ENCODE measurements around the gene RHEBL1. TPM values are rescaled to one million over a fixed set of nuclear protein-coding genes. Genes with fewer than 3 reads are reported as not detected.
"Not testable (repeated sequence)": the region's sequence is repeated elsewhere in the genome, so short reads cannot be mapped to it uniquely, and the experiment has no call there.

RHEBL1 gene
- total and polyA plus RNA-seq, 11 donors, result 0.19 to 2.0 (median 0.43) TPM; not detected in 5

DNA sequence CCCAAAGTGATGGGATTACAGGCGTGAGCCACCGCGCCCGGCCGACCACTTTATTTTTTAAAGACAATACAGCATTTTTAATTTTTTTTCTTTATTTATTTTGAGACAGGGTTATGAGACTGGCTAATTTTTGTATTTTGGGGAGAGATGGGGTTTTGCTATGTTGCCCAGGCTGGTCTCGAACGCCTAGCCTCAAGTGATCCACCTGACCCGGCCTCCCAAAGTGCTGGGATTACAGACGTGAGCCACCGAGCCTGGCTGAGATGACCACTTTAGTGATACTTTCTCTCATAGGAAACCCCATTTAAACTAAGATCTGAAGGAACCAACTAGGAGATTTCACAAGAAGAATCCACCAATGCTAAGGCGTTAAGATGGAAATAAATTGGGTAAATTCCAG is 1.2 kb upstream of the RHEBL1 start:
- 94 to 95% (median 95%) methylated on average over 11 of the region's 11 CpGs for WGBS, 4 donors
- Histone ChIP-seq H3K27ac (no peak overlapping the region), H3K4me3 (no peak overlapping the region), H3K9me3 (no peaks in the 10 kb centered on the region), H3K27me3 (no peaks in the 10 kb centered on the region), H3K36me3 (no peaks in the 10 kb centered on the region), H3K4me1 (peaks cover 0 to 19% (median 14%) of the 10 kb centered on the region in 12 donors)
- TF ChIP-seq, protein P1, sequence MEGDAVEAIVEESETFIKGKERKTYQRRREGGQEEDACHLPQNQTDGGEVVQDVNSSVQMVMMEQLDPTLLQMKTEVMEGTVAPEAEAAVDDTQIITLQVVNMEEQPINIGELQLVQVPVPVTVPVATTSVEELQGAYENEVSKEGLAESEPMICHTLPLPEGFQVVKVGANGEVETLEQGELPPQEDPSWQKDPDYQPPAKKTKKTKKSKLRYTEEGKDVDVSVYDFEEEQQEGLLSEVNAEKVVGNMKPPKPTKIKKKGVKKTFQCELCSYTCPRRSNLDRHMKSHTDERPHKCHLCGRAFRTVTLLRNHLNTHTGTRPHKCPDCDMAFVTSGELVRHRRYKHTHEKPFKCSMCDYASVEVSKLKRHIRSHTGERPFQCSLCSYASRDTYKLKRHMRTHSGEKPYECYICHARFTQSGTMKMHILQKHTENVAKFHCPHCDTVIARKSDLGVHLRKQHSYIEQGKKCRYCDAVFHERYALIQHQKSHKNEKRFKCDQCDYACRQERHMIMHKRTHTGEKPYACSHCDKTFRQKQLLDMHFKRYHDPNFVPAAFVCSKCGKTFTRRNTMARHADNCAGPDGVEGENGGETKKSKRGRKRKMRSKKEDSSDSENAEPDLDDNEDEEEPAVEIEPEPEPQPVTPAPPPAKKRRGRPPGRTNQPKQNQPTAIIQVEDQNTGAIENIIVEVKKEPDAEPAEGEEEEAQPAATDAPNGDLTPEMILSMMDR (IDR thresholded peaks at IDR 0.05), result no peak
- TF ChIP-seq POLR2A (IDR thresholded peaks at IDR 0.05), result no peak
- no peak for DNase-seq
- intact Hi-C loops (cut with DNase I), result no loop called here
- ATAC-seq, result no peak

- DNase-seq (peak in 1 of 5 donors; percentile 26), ATAC-seq (no peak)
- H3K36me3 ChIP-seq, result no peaks in the 10 kb centered on the region
- H3K4me1 ChIP-seq, result peaks cover 0 to 22% (median 15%) of the 10 kb centered on the region in 12 donors
- H3K27me3 ChIP-seq, result no peaks in the 10 kb centered on the region
- intact Hi-C loops (cut with DNase I), result loop anchor here in 7 of 10 donors (5.0 to 10.0 kb wide), 3 partner anchors 33 to 163 kb away; no protein-coding TSS in a partner anchor
- H3K9me3 ChIP-seq, result no peaks in the 10 kb centered on the region
- H3K27ac ChIP-seq, result peak overlapping the region in 7 of 12 donors; percentile 14 to 73 (median 68)
- 18 to 25% (median 22%) methylated on average over 20 to 21 of the region's 21 CpGs for WGBS, 4 donors
- no peak for TF ChIP-seq POLR2A (IDR thresholded peaks at IDR 0.05)
- TF ChIP-seq, protein P1 (IDR thresholded peaks at IDR 0.05), result no peak
- H3K4me3 ChIP-seq, result peak overlapping the region; percentile 52 to 90 (median 80)
Observed at GRCh38 chr12:49068879-49069506, 786 bp downstream of the RHEBL1 start.

DNA sequence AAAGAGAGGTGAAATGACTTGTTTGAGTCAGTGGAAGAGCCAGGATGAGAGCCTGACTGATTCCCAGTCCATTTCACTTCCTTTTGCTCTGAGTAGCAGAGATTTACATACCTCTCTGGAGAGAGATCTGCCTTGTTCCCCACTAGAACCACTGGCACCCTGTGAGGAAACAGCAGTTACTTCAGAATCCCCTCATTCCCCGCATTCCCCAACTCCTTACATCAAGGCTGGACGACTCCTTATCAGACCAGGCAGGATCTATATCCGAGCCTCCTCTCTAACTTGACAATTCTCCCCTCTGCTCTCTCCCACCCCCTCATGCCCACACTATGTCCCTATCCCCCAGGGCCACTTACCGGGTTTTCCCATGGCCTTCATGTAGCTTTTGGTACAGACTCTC is 3.7 kb downstream of the RHEBL1 start:
- Histone ChIP-seq H3K27ac (no peak overlapping the region), H3K9me3 (no peaks in the 10 kb centered on the region), H3K4me1 (peaks cover 0 to 31% (median 19%) of the 10 kb centered on the region in 12 donors), H3K4me3 (no peak overlapping the region), H3K36me3 (no peaks in the 10 kb centered on the region), H3K27me3 (no peaks in the 10 kb centered on the region)
- DNase-seq (peak in 1 of 5 donors; percentile 0), ATAC-seq (no peak)
- no peak for TF ChIP-seq POLR2A (IDR thresholded peaks at IDR 0.05)
- TF ChIP-seq, protein P1 (IDR thresholded peaks at IDR 0.05), result no peak
- WGBS, 4 donors, result 53 to 59% (median 58%) methylated on average over 4 of the region's 4 CpGs
- intact Hi-C loops (cut with DNase I), result loop anchor here in 7 of 10 donors (5.0 to 10.0 kb wide), 3 partner anchors 36 to 166 kb away; no protein-coding TSS in a partner anchor

GRCh38 chr12:49064767-49065152 is 5.0 kb downstream of the RHEBL1 start:
- no peaks in the 10 kb centered on the region for H3K9me3 ChIP-seq
- 94 to 95% (median 94%) methylated on average over 5 of the region's 5 CpGs for WGBS, 4 donors
- peaks cover 0 to 24% (median 12%) of the 10 kb centered on the region in 12 donors for H3K4me1 ChIP-seq
- intact Hi-C loops (cut with DNase I), result loop anchor here in 9 of 10 donors (1.0 to 10.0 kb wide), 8 partner anchors 33 to 173 kb away; partner anchors contain the start of gene TUBA1A (in 1 of the 9)
- TF ChIP-seq, protein P1 (IDR thresholded peaks at IDR 0.05), result no peak
- TF ChIP-seq POLR2A (IDR thresholded peaks at IDR 0.05), result no peak
- H3K27ac ChIP-seq, result no peak overlapping the region
- no peaks in the 10 kb centered on the region for H3K27me3 ChIP-seq
- no peak overlapping the region for H3K4me3 ChIP-seq
- DNase-seq (peak in 1 of 5 donors; percentile 15), ATAC-seq (no peak)
- H3K36me3 ChIP-seq, result no peaks in the 10 kb centered on the region

DNA sequence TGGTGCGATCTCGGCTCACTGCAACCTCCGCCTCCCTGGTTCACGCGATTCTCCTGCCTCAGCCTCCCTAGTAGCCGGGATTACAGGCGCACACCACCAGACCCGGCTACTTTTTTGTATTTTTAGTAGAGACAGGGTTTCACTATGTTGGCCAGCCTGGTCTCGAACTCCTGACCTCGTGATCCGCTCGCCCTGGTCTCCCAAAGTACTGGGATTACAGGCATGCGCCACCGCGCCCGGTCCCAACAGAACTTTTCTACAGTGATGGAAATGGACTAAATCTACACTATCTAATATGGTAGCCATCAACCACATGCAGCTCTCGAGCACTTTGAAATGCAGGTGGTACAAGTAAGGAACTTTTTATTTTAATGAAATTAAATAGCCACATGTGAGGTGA is 7.9 kb downstream of the RHEBL1 start:
- ATAC-seq, H3K36me3 ChIP-seq, H3K27me3 ChIP-seq, H3K27ac ChIP-seq, H3K9me3 ChIP-seq: not testable (repeated sequence)
- DNase-seq, result peak in 1 of 5 donors; percentile 13
- Histone ChIP-seq H3K4me3 (peak overlapping the region in 1 of 12 donors; percentile 93), H3K4me1 (peaks cover 9 to 39% (median 26%) of the 10 kb centered on the region in 12 donors)
- intact Hi-C loops (cut with DNase I), result loop anchor here in 8 of 10 donors (2.0 to 10.0 kb wide), 7 partner anchors 35 to 175 kb away; partner anchors contain the start of genes PRKAG1 (in 1 of the 8) and TUBA1A (in 1 of the 8)
- WGBS, 4 donors, result 90 to 95% (median 92%) methylated on average over 17 of the region's 17 CpGs

All from heart left ventricle (tissue), 16 donors.